Esophagus muscularis mucosa (tissue), 4 donors: ENCODE results near the gene ELOA.

Experiments used
- CTCF ChIP-seq, 3 experiments: fragments of 200-600 bp in 2 of 3; fragments of 450-650 bp in 1 of 3; sonication (generic) in 2 of 3; IDR thresholded peaks; one replicate each; pipeline ENCODE4 v1.5.1; 2017 to 2019; ENCODE audit warnings: antibody characterized with exemption in 3 of 3, mild to moderate bottlenecking in 2 of 3, moderate library complexity in 1 of 3
- EP300 ChIP-seq: sonication (generic); formaldehyde crosslinking; IDR thresholded peaks from one replicate; pipeline ENCODE4 v1.6.1; 2017; ENCODE audit warnings: antibody characterized with exemption
- POLR2A ChIP-seq: fragments of 450-650 bp; IDR thresholded peaks from one replicate; pipeline ENCODE4 v1.6.1; 2017; ENCODE audit warnings: antibody characterized with exemption, moderate library complexity, mild to moderate bottlenecking, low read depth
- POLR2AphosphoS5 ChIP-seq, 2 donors: sonication (generic); formaldehyde crosslinking; IDR thresholded peaks; one replicate each; pipeline ENCODE4 v1.6.1; 2017; ENCODE audit warnings: antibody characterized with exemption in 2 of 2

GRCh38 chr1:23774174-23774880 lies 31.1 kb downstream of the ELOA start:
- TF ChIP-seq CTCF (IDR thresholded peaks at IDR 0.05) (no peak), POLR2A (no peak), POLR2AphosphoS5 (IDR thresholded peaks at IDR 0.05) (no peak), EP300 (no peak)
